Measurements from ENCODE around the gene MPPED2. TPM values are rescaled to one million over a fixed set of nuclear protein-coding genes. Genes with fewer than 3 reads are reported as not detected.

The MPPED2 gene
- total and polyA plus RNA-seq, 2 of the 13 experiments (the other 11 are each of a cell fraction or from before 2014, with no cell fraction given), result not detected

- TF ChIP-seq NR3C1 (CRISPR knock-in tag; IDR thresholded peaks at IDR 0.05) (no peak), CREBL2 (CRISPR knock-in tag; IDR thresholded peaks at IDR 0.05; ENCODE audit: borderline replicate concordance) (no peak), KAT7 (CRISPR knock-in tag; IDR thresholded peaks at IDR 0.05; ENCODE audit: borderline replicate concordance) (no peak), ZSCAN12 (CRISPR knock-in tag; IDR thresholded peaks at IDR 0.05) (no peak), AHR (CRISPR knock-in tag; IDR thresholded peaks at IDR 0.05) (no peak), MIER3 (CRISPR knock-in tag; IDR thresholded peaks at IDR 0.05; ENCODE audit: borderline replicate concordance) (peak; percentile 18; the same call in 1 of the 2 replicates), ZHX2 (IDR thresholded peaks at IDR 0.05; ENCODE audit: low read depth) (no peak), ZHX2 (CRISPR knock-in tag; IDR thresholded peaks at IDR 0.05; ENCODE audit: borderline replicate concordance) (no peak), MXD1 (CRISPR knock-in tag; IDR thresholded peaks at IDR 0.05) (no peak), ELF1 (CRISPR knock-in tag; IDR thresholded peaks at IDR 0.05) (no peak), ZNF136 (CRISPR knock-in tag; IDR thresholded peaks at IDR 0.05; ENCODE audit: low read depth) (no peak), ZBTB42 (CRISPR knock-in tag; IDR thresholded peaks at IDR 0.05) (no peak), ZSCAN30 (CRISPR knock-in tag; IDR thresholded peaks at IDR 0.05) (no peak), ZNF547 (CRISPR knock-in tag; IDR thresholded peaks at IDR 0.05) (no peak), ZBTB20 (CRISPR knock-in tag; IDR thresholded peaks at IDR 0.05; ENCODE audit: borderline replicate concordance, low read depth) (0 out of 2 replicates have a peak, but pooled peaks have one; percentile 47), HOXA3 (CRISPR knock-in tag; IDR thresholded peaks at IDR 0.05) (no peak; the same call in 1 of the 2 replicates), THAP7 (CRISPR knock-in tag; IDR thresholded peaks at IDR 0.05) (no peak), AKAP8 (CRISPR knock-in tag; IDR thresholded peaks at IDR 0.05) (no peak), TBX3 (IDR thresholded peaks at IDR 0.05; ENCODE audit: borderline replicate concordance) (peak; percentile 73)
- TF ChIP-seq, protein P1, sequence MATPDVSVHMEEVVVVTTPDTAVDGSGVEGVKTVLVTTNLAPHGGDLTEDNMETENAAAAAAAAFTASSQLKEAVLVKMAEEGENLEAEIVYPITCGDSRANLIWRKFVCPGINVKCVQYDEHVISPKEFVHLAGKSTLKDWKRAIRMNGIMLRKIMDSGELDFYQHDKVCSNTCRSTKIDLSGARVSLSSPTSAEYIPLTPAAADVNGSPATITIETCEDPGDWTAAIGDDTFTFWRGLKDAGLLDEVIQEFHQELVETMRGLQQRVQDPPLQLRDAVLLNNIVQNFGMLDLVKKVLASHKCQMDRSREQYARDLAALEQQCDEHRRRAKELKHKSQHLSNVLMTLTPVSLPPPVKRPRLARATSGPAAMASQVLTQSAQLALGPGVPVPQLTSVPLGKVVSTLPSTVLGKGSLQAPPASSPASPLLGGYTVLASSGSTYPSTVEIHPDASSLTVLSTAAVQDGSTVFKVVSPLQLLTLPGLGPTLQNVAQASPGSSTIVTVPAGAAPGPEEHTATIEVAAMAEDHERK (CRISPR knock-in tag; IDR thresholded peaks at IDR 0.05; ENCODE audit: low read depth), result no peak
These were observed 97.7 kb downstream of the MPPED2 start (continued) for GRCh38 chr11:30488304-30488998.
